Measurements from ENCODE around the gene GNAS-AS1.

The GNAS-AS1 gene

DNA sequence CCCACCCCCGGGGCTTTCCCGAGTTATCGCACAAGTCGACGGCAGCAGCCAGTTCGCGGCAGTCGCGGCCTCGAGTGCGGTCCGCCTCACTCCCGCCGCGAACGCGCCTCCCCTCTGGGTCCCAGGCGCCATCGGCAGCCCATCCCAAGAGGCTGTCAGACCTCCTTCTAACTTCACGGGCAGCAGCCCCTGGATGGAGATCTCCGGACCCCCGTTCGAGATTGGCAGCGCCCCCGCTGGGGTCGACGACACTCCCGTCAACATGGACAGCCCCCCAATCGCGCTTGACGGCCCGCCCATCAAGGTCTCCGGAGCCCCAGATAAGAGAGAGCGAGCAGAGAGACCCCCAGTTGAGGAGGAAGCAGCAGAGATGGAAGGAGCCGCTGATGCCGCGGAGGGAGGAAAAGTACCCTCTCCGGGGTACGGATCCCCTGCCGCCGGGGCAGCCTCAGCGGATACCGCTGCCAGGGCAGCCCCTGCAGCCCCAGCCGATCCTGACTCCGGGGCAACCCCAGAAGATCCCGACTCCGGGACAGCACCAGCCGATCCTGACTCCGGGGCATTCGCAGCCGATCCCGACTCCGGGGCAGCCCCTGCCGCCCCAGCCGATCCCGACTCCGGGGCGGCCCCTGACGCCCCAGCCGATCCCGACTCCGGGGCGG, 3.4 kb upstream of the GNAS-AS1 start:
- H3K27ac ChIP-seq (replicated peaks) = no peak overlapping the region
- no peak overlapping the region for H3K4me3 ChIP-seq (replicated peaks; ENCODE audit: insufficient read depth, low read length)
- DNase-seq (ENCODE audit: low read depth in 1 of 2, low spot score in 1 of 2) = no peak
- H3K27me3 ChIP-seq (ENCODE audit: insufficient read depth, poor library complexity, severe bottlenecking) = peaks cover 42% of the 10 kb centered on the region
- no peak for TF ChIP-seq SPI1 (IDR thresholded peaks at IDR 0.05; ENCODE audit: borderline replicate concordance, low read depth)
- no peak for TF ChIP-seq POLR2AphosphoS5 (IDR thresholded peaks at IDR 0.05; ENCODE audit: low read depth)
- TF ChIP-seq GABPA (IDR thresholded peaks at IDR 0.05; ENCODE audit: low read depth) = no peak
- TF ChIP-seq, protein P1, sequence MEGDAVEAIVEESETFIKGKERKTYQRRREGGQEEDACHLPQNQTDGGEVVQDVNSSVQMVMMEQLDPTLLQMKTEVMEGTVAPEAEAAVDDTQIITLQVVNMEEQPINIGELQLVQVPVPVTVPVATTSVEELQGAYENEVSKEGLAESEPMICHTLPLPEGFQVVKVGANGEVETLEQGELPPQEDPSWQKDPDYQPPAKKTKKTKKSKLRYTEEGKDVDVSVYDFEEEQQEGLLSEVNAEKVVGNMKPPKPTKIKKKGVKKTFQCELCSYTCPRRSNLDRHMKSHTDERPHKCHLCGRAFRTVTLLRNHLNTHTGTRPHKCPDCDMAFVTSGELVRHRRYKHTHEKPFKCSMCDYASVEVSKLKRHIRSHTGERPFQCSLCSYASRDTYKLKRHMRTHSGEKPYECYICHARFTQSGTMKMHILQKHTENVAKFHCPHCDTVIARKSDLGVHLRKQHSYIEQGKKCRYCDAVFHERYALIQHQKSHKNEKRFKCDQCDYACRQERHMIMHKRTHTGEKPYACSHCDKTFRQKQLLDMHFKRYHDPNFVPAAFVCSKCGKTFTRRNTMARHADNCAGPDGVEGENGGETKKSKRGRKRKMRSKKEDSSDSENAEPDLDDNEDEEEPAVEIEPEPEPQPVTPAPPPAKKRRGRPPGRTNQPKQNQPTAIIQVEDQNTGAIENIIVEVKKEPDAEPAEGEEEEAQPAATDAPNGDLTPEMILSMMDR (IDR thresholded peaks at IDR 0.05; ENCODE audit: insufficient read depth, low read length) = no peak
- TF ChIP-seq, protein P2, sequence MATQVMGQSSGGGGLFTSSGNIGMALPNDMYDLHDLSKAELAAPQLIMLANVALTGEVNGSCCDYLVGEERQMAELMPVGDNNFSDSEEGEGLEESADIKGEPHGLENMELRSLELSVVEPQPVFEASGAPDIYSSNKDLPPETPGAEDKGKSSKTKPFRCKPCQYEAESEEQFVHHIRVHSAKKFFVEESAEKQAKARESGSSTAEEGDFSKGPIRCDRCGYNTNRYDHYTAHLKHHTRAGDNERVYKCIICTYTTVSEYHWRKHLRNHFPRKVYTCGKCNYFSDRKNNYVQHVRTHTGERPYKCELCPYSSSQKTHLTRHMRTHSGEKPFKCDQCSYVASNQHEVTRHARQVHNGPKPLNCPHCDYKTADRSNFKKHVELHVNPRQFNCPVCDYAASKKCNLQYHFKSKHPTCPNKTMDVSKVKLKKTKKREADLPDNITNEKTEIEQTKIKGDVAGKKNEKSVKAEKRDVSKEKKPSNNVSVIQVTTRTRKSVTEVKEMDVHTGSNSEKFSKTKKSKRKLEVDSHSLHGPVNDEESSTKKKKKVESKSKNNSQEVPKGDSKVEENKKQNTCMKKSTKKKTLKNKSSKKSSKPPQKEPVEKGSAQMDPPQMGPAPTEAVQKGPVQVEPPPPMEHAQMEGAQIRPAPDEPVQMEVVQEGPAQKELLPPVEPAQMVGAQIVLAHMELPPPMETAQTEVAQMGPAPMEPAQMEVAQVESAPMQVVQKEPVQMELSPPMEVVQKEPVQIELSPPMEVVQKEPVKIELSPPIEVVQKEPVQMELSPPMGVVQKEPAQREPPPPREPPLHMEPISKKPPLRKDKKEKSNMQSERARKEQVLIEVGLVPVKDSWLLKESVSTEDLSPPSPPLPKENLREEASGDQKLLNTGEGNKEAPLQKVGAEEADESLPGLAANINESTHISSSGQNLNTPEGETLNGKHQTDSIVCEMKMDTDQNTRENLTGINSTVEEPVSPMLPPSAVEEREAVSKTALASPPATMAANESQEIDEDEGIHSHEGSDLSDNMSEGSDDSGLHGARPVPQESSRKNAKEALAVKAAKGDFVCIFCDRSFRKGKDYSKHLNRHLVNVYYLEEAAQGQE (IDR thresholded peaks at IDR 0.05; ENCODE audit: insufficient replicate concordance, low read depth) = no peak

DNA sequence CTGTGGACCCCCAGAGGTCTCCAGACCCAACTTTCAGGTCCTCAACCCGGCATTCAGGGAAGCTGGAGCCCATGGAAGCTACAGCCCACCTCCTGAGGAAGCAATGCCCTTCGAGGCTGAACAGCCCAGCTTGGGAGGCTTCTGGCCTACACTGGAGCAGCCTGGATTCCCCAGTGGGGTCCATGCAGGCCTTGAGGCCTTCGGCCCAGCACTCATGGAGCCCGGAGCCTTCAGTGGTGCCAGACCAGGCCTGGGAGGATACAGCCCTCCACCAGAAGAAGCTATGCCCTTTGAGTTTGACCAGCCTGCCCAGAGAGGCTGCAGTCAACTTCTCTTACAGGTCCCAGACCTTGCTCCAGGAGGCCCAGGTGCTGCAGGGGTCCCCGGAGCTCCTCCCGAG, 2.8 kb upstream of the GNAS-AS1 start:
- Histone ChIP-seq H3K27ac (replicated peaks) (no peak overlapping the region), H3K27me3 (ENCODE audit: insufficient read depth, poor library complexity, severe bottlenecking) (peaks cover 42% of the 10 kb centered on the region), H3K4me3 (replicated peaks; ENCODE audit: insufficient read depth, low read length) (no peak overlapping the region)
- no peak for DNase-seq (ENCODE audit: low read depth in 1 of 2, low spot score in 1 of 2)
- no peak for TF ChIP-seq GABPA (IDR thresholded peaks at IDR 0.05; ENCODE audit: low read depth)
- TF ChIP-seq, protein P1 (IDR thresholded peaks at IDR 0.05; ENCODE audit: insufficient read depth, low read length) = no peak
- TF ChIP-seq POLR2AphosphoS5 (IDR thresholded peaks at IDR 0.05; ENCODE audit: low read depth) = no peak
- TF ChIP-seq, protein P2 (IDR thresholded peaks at IDR 0.05; ENCODE audit: insufficient replicate concordance, low read depth) = no peak
- TF ChIP-seq SPI1 (IDR thresholded peaks at IDR 0.05; ENCODE audit: borderline replicate concordance, low read depth) = no peak

DNA sequence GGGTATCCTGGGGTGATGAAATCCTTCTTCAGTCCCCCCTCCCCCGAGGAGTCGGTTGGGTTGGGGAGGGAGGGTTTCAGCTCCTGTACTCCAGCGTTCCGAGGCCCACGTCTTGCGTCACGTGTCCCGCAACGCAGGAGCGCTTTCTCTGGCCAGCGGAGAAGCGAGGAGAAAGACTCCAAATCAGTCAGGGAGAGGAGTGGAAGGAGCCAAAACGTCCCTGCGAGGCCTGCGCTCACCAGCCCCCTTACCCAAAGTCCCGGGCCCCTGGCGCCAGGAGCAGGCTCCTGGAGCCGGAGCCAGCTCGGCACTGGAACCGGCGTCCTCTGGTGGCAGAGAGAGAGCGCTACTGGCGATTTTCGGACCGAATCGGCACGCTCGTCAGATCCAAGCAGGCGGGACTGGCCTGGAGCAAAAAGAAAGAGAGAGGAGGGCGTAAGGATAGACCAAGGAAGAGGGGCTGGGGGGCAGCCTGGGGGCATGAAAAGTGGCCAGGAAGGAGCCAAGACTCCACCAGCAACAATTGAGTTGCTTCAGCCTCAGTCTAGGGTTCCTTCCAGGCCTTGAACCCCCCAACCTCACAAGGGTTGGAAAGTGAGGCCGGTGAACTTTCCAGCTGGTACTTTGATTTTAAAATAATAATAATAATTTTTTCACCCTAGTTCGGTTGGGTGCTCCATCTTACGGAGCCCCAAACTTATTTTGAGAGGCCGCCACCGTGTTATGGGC, 2.0 kb upstream of the GNAS-AS1 start, which contains the start of gene GNAS:
TSS of gene GNAS (plus strand) at position 174 of the 729 bp plus-strand sequence.
- H3K27me3 ChIP-seq (ENCODE audit: insufficient read depth, poor library complexity, severe bottlenecking) = peaks cover 37% of the 10 kb centered on the region
- no peak within 1 kb of the TSS for H3K27ac ChIP-seq (replicated peaks)
- no peak within 1 kb of the TSS for H3K4me3 ChIP-seq (replicated peaks; ENCODE audit: insufficient read depth, low read length)
- DNase-seq (ENCODE audit: low read depth in 1 of 2, low spot score in 1 of 2) = peak in 1 of 2 experiments; percentile 26
- TF ChIP-seq SPI1 (IDR thresholded peaks at IDR 0.05; ENCODE audit: borderline replicate concordance, low read depth) (no peak), POLR2AphosphoS5 (IDR thresholded peaks at IDR 0.05; ENCODE audit: low read depth) (no peak), GABPA (IDR thresholded peaks at IDR 0.05; ENCODE audit: low read depth) (no peak)
- TF ChIP-seq, protein P1 (IDR thresholded peaks at IDR 0.05; ENCODE audit: insufficient read depth, low read length) = no peak
- TF ChIP-seq, protein P2 (IDR thresholded peaks at IDR 0.05; ENCODE audit: insufficient replicate concordance, low read depth) = no peak
